ENCODE results near the gene HRCT1. TPM values are rescaled to one million over a fixed set of nuclear protein-coding genes. Genes with fewer than 3 reads are reported as not detected.

The HRCT1 gene
- total RNA-seq, 1 experiment from 2014 or later, result 0.32 TPM

DNA sequence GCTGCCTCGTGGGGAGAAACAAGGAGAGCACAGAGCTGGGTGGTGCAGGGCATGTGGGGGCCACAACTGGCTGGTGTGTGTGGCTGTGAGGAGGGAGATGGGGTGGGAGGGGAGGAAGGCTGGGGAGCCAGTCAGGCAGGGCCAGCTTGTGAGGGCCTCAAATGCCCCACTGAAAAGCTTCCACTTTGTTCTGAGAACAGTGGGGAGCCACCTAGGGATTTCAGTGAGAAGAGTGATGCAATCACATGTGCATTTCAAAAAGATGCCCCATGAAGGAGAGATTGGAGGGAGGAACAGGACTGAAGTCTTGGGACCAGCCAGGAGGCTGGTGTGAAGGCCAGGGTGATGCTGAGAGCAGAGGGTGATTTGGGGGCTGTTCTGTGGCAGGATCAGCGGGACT is 37.1 kb upstream of the HRCT1 start (continued):
- TF ChIP-seq, protein P1, sequence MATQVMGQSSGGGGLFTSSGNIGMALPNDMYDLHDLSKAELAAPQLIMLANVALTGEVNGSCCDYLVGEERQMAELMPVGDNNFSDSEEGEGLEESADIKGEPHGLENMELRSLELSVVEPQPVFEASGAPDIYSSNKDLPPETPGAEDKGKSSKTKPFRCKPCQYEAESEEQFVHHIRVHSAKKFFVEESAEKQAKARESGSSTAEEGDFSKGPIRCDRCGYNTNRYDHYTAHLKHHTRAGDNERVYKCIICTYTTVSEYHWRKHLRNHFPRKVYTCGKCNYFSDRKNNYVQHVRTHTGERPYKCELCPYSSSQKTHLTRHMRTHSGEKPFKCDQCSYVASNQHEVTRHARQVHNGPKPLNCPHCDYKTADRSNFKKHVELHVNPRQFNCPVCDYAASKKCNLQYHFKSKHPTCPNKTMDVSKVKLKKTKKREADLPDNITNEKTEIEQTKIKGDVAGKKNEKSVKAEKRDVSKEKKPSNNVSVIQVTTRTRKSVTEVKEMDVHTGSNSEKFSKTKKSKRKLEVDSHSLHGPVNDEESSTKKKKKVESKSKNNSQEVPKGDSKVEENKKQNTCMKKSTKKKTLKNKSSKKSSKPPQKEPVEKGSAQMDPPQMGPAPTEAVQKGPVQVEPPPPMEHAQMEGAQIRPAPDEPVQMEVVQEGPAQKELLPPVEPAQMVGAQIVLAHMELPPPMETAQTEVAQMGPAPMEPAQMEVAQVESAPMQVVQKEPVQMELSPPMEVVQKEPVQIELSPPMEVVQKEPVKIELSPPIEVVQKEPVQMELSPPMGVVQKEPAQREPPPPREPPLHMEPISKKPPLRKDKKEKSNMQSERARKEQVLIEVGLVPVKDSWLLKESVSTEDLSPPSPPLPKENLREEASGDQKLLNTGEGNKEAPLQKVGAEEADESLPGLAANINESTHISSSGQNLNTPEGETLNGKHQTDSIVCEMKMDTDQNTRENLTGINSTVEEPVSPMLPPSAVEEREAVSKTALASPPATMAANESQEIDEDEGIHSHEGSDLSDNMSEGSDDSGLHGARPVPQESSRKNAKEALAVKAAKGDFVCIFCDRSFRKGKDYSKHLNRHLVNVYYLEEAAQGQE (IDR thresholded peaks at IDR 0.05; ENCODE audit: low read depth), result no peak
- TF ChIP-seq RAD21 (IDR thresholded peaks at IDR 0.05; ENCODE audit: low read depth), result no peak
- TF ChIP-seq, protein P2, sequence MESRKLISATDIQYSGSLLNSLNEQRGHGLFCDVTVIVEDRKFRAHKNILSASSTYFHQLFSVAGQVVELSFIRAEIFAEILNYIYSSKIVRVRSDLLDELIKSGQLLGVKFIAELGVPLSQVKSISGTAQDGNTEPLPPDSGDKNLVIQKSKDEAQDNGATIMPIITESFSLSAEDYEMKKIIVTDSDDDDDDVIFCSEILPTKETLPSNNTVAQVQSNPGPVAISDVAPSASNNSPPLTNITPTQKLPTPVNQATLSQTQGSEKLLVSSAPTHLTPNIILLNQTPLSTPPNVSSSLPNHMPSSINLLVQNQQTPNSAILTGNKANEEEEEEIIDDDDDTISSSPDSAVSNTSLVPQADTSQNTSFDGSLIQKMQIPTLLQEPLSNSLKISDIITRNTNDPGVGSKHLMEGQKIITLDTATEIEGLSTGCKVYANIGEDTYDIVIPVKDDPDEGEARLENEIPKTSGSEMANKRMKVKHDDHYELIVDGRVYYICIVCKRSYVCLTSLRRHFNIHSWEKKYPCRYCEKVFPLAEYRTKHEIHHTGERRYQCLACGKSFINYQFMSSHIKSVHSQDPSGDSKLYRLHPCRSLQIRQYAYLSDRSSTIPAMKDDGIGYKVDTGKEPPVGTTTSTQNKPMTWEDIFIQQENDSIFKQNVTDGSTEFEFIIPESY (IDR thresholded peaks at IDR 0.05; ENCODE audit: extremely low read depth, insufficient replicate concordance, low read length), result no peak
- no peak for TF ChIP-seq JUND (IDR thresholded peaks at IDR 0.05)
- no peak for TF ChIP-seq FOSL1 (IDR thresholded peaks at IDR 0.05; ENCODE audit: low read depth)

GRCh38 chr9:35869621-35870216 is 36.3 kb upstream of the HRCT1 start:
- RAD21 ChIA-PET (ENCODE audit: low non-redundant PET in 1 of 2, low total read pairs in 2 of 2, uncharacterized antibody in 2 of 2, unreplicated experiment in 2 of 2), result no interaction called here
- no TSS peak for BruUV-seq (replicated peaks)

More at GRCh38 chr9:35869621-35870216, 36.3 kb upstream of the HRCT1 start:
- ATAC-seq (no peak), DNase-seq (ENCODE audit: low read depth, low spot score) (no peak)
- H3K36me3 ChIP-seq (ENCODE audit: control insufficient read depth in 1 of 2, insufficient read depth in 2 of 2, low read length in 2 of 2), result no peaks in the 10 kb centered on the region
- H3K9me3 ChIP-seq (ENCODE audit: control insufficient read depth in 1 of 2, insufficient read depth in 1 of 2, low read depth in 1 of 2, low read length in 2 of 2), result no peaks in the 10 kb centered on the region
- no peak overlapping the region for H3K4me2 ChIP-seq (ENCODE audit: low read length)
- peaks cover 3 to 6% of the 10 kb centered on the region in 2 experiments; a peak in 2 of 4 replicates for H3K4me1 ChIP-seq (ENCODE audit: control insufficient read depth in 1 of 2, insufficient read depth in 2 of 2, low read length in 2 of 2)
- POLR2A ChIA-PET, result no interaction called here
- intact Hi-C loops (cut with micrococcal nuclease), result no loop called here
- H3K4me3 ChIP-seq (replicated peaks in 1 of 2; ENCODE audit: low read depth in 1 of 2, low read length in 2 of 2), result no peak overlapping the region
- TF ChIP-seq, protein P3, sequence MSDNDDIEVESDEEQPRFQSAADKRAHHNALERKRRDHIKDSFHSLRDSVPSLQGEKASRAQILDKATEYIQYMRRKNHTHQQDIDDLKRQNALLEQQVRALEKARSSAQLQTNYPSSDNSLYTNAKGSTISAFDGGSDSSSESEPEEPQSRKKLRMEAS (IDR thresholded peaks at IDR 0.05), result no peak
- no peak for TF ChIP-seq POLR2AphosphoS5 (IDR thresholded peaks at IDR 0.05; ENCODE audit: low read depth, low read length)
- TF ChIP-seq TCF7L2 (IDR thresholded peaks at IDR 0.05; ENCODE audit: borderline replicate concordance, extremely low read depth, insufficient read depth, insufficient read length), result no peak
- TF ChIP-seq ZNF274 (IDR thresholded peaks at IDR 0.05; ENCODE audit: low read depth, low read length), result no peak
- no peak for TF ChIP-seq ATF3 (IDR thresholded peaks at IDR 0.05)
- no peak for TF ChIP-seq SP1 (IDR thresholded peaks at IDR 0.05; ENCODE audit: low read depth)
- TF ChIP-seq FOSL1 (IDR thresholded peaks at IDR 0.05; ENCODE audit: low read depth), result no peak
- no peak for TF ChIP-seq ELF1 (IDR thresholded peaks at IDR 0.05; ENCODE audit: borderline replicate concordance, low read depth)
- no peak for TF ChIP-seq POLR2A (IDR thresholded peaks at IDR 0.05; ENCODE audit: borderline replicate concordance, extremely low read depth, insufficient read depth, insufficient read length)
- no peak for TF ChIP-seq CBX3 (IDR thresholded peaks at IDR 0.05; ENCODE audit: low read depth)
- no peak for TF ChIP-seq YY1 (IDR thresholded peaks at IDR 0.05; ENCODE audit: extremely low read depth, insufficient replicate concordance, low read depth, low read length)
- no peak for TF ChIP-seq ZFX (IDR thresholded peaks at IDR 0.05)
- no peak for TF ChIP-seq EZH2 (IDR thresholded peaks at IDR 0.05)
- TF ChIP-seq, protein P2 (IDR thresholded peaks at IDR 0.05; ENCODE audit: extremely low read depth, insufficient replicate concordance, low read length), result no peak
- H2AFZ ChIP-seq (ENCODE audit: low read depth, low read length, poor library complexity, severe bottlenecking), result no peak overlapping the region
- no peaks in the 10 kb centered on the region for H3K9me2 ChIP-seq (ENCODE audit: insufficient read depth)
- CTCF ChIA-PET, result interaction anchor here (1.8 kb wide), 1 partner anchor 13 kb away, joined by 9 read pairs; no protein-coding TSS in a partner anchor
- no peaks in the 10 kb centered on the region for H4K20me1 ChIP-seq (ENCODE audit: insufficient read depth)
- H3K9ac ChIP-seq (ENCODE audit: low read length), result no peak overlapping the region
- H3K79me2 ChIP-seq (ENCODE audit: insufficient read depth, low read length), result no peaks in the 10 kb centered on the region
- H3K27me3 ChIP-seq (ENCODE audit: insufficient read depth, low read length), result no peaks in the 10 kb centered on the region
- no peak overlapping the region for H3K27ac ChIP-seq (ENCODE audit: low read depth, low read length)

All from HCT116 (cell line).